Thymus (tissue), 11 donors: ENCODE results near the gene NAXD. TPM values are rescaled to one million over a fixed set of nuclear protein-coding genes. Genes with fewer than 3 reads are reported as not detected.

Experiments
- DNase-seq, 9 donors: peaks; one replicate each; pipeline ENCODE4 v3.0.0-alpha.2; 2013; ENCODE audit warnings: low spot score in 9 of 9, low read depth in 6 of 9, missing footprints in 1 of 9
- H3K27ac ChIP-seq, 2 donors: one replicate each; pipeline ENCODE4 v1.5.1; 2013; ENCODE audit warnings: control low read depth in 1 of 2, low read depth in 1 of 2, low read length in 1 of 2, mild to moderate bottlenecking in 1 of 2, moderate library complexity in 1 of 2
- H3K27me3 ChIP-seq, 2 donors: one replicate each; pipeline ENCODE4 v1.5.1; 2013; ENCODE audit warnings: low read length in 1 of 2; ENCODE audit not compliant: control insufficient read depth in 2 of 2, insufficient read depth in 1 of 2
- H3K36me3 ChIP-seq, 2 donors: one replicate each; pipeline ENCODE4 v1.5.1; 2013; ENCODE audit warnings: low read length in 1 of 2, mild to moderate bottlenecking in 1 of 2, moderate library complexity in 1 of 2; ENCODE audit not compliant: control insufficient read depth in 2 of 2, insufficient read depth in 2 of 2
- H3K4me1 ChIP-seq, 2 donors: one replicate each; pipeline ENCODE4 v1.5.1; 2013; ENCODE audit warnings: low read length in 2 of 2; ENCODE audit not compliant: control insufficient read depth in 2 of 2, insufficient read depth in 2 of 2
- H3K4me3 ChIP-seq, 2 donors: one replicate each; pipeline ENCODE4 v1.5.1; 2013; ENCODE audit warnings: low read length in 2 of 2, control low read depth in 1 of 2, mild to moderate bottlenecking in 1 of 2
- H3K9me3 ChIP-seq, 2 donors: one replicate each; pipeline ENCODE4 v1.5.1; 2013; ENCODE audit warnings: low read length in 1 of 2, mild to moderate bottlenecking in 1 of 2; ENCODE audit not compliant: control insufficient read depth in 2 of 2, insufficient read depth in 1 of 2
- WGBS: extraction: QIAGEN DNeasy Blood & Tissue Kit; methylation state at CpG from one replicate; pipeline ENCODE4 v1.1.7; 2013; 5-methylcytosine and 5-hydroxymethylcytosine counted together
- polyA plus RNA-seq: library from polyadenylated mRNA; stranded (reverse); fragments of 200-250 nt; gene quantifications from one replicate; pipeline ENCODE4 v1.2.3, GENCODE V29; 2013
- total RNA-seq: library from RNA; stranded (reverse); fragments of 120-200 nt; gene quantifications from one replicate; pipeline ENCODE4 v1.2.4, GENCODE V29; 2013
- donor health status: healthy.

The NAXD gene
- total and polyA plus RNA-seq, 2 donors = 15.8 to 50.4 TPM

DNA sequence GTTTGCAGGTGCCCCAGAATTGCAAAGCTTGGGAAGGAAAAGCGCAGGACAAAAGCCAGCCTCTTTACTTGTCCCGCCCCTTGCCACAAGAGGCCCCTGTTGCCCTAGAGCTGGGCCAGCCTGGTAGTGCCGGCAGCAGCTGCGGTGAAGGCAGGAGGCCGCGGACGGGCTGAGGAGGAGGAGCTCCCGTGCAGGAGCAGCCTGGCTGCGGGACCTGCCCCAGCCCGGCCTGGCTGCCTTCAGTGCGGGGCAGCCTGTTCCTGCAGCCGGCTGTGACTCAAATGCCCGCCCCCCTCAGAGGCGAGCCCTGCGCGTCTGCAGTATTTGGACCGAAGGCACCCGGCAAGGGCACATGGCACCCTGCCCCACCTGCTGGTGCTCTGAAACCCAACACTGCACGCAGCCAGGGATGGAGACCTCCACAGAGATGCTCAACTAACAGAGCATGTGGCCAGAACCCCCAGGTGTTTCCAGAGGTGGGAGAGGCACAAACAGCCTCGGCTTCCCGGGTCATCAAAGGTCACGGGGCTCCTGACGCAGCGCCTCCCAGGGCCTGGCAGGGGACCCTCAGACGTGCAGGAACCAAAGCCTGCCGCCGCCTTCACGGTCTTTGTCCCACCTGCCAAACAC is 29.7 kb downstream of the NAXD start:
- 60% methylated on average over 28 of the region's 28 CpGs for WGBS
- Histone ChIP-seq H3K27ac (no peak overlapping the region), H3K36me3 (peaks cover 47 to 55% of the 10 kb centered on the region in 2 donors), H3K4me1 (peaks cover 0 to 13% of the 10 kb centered on the region in 2 donors), H3K9me3 (peaks cover 0 to 7% of the 10 kb centered on the region in 2 donors), H3K27me3 (no peaks in the 10 kb centered on the region), H3K4me3 (no peak overlapping the region)
- DNase-seq = peak; percentile 19 to 70 (median 27)

DNA sequence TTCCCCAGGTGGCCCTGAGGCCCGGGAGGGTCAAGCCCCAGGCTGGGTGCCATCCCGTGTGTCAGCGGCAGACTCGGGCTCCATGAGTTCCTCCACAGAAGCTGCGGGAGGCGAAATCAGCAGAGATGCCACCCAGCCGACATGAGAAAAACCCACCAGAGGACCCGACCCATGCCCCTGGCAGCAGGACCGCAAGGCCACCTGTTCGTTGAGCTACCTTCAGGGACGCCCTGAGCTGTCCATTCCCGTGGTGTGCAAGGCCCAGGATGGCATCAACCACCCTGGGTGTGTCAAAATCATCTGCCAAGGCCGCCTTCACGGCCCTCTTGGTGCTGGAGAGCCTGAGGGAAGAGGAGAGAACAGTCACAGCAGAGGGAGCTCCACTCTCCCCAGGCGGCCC is 30.4 kb downstream of the NAXD start:
- H3K36me3 ChIP-seq = peaks cover 47 to 50% of the 10 kb centered on the region in 2 donors
- no peak overlapping the region for H3K4me3 ChIP-seq
- no peak for DNase-seq
- H3K9me3 ChIP-seq = peaks cover 0 to 7% of the 10 kb centered on the region in 2 donors
- H3K4me1 ChIP-seq = peaks cover 0 to 13% of the 10 kb centered on the region in 2 donors
- no peak overlapping the region for H3K27ac ChIP-seq
- no peaks in the 10 kb centered on the region for H3K27me3 ChIP-seq
- 96% methylated on average over 15 of the region's 15 CpGs for WGBS

DNA sequence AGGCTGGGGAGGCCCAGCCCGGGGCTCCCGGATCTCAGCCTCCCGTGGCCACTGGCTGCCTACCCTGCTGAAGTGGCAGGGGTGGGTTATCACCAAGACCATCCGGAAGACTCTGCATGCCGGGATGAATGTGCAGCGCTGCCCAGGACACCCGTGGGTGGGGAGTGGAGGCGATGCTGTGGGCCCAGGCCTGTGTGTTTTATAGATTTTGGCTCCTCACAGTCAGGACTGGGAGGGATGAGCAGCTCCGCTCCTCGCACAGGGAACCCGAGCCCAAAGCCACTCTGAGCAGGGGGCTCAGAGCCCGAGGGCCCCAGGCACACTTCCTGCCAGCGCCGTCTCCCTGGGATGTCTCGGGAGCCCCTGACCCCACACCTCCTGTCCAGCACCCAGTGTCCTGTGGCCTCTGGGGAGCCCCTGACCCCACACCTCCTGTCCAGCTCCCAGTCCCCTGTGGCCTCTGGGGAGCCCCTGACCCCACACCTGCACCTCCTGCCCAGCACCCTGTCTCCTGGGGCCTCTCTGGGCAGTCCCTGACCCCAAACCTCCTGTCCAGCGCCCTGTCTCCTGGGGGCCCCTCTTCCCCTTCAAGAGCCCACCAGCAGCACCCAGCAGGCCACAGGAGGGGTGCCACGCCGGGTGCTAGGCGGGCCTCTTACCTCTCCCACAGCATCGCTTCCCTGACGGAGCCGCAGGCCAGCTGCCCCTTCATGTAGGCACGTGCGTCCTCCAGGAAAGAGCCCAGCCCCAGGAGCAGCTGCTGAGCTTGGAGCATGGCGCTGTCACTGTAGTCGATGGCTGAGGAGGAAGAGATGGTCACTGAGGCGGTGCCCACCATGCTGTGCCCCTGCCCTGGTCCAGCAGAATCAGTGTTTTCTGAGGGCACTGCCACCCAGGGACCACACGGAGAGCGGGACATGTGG is 31.4 kb downstream of the NAXD start:
- peaks cover 44 to 46% of the 10 kb centered on the region in 2 donors for H3K36me3 ChIP-seq
- H3K4me3 ChIP-seq = no peak overlapping the region
- H3K27ac ChIP-seq = no peak overlapping the region
- 98% methylated on average over 29 of the region's 29 CpGs for WGBS
- H3K4me1 ChIP-seq = peaks cover 0 to 13% of the 10 kb centered on the region in 2 donors
- H3K27me3 ChIP-seq = no peaks in the 10 kb centered on the region
- DNase-seq = no peak
- H3K9me3 ChIP-seq = peaks cover 0 to 7% of the 10 kb centered on the region in 2 donors

DNA sequence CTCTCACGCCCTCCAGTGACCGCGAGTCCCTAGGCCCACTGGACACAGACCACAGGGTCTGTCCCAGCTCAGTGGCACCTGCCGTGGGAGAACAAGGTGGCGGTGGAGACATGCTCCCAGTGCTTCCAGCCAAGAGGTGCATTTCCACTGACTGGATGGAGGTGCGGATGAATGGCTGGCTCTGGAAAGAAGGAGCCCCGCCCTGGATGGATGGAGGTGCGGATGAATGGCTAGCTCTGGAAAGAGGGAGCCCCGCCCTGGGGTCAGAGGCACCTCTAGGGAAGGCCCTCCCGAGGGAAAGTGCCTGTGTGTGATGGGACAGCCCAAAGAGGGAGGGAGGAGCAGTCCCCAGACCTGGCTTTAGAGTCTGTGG is 32.0 kb downstream of the NAXD start:
- peaks cover 0 to 7% of the 10 kb centered on the region in 2 donors for H3K9me3 ChIP-seq
- H3K27ac ChIP-seq = no peak overlapping the region
- no peak overlapping the region for H3K4me3 ChIP-seq
- H3K4me1 ChIP-seq = peaks cover 0 to 11% of the 10 kb centered on the region in 2 donors
- no peaks in the 10 kb centered on the region for H3K27me3 ChIP-seq
- DNase-seq = no peak
- H3K36me3 ChIP-seq = peaks cover 42 to 43% of the 10 kb centered on the region in 2 donors
- WGBS = 93% methylated on average over 10 of the region's 10 CpGs

GRCh38 chr13:110648146-110648819 is 32.9 kb downstream of the NAXD start:
- Histone ChIP-seq H3K9me3 (peaks cover 0 to 7% of the 10 kb centered on the region in 2 donors), H3K27me3 (no peaks in the 10 kb centered on the region), H3K27ac (no peak overlapping the region), H3K4me3 (no peak overlapping the region), H3K4me1 (peaks cover 0 to 11% of the 10 kb centered on the region in 2 donors), H3K36me3 (peaks cover 34 to 38% of the 10 kb centered on the region in 2 donors)
- no peak for DNase-seq
- WGBS = 93% methylated on average over 16 of the region's 16 CpGs

DNA sequence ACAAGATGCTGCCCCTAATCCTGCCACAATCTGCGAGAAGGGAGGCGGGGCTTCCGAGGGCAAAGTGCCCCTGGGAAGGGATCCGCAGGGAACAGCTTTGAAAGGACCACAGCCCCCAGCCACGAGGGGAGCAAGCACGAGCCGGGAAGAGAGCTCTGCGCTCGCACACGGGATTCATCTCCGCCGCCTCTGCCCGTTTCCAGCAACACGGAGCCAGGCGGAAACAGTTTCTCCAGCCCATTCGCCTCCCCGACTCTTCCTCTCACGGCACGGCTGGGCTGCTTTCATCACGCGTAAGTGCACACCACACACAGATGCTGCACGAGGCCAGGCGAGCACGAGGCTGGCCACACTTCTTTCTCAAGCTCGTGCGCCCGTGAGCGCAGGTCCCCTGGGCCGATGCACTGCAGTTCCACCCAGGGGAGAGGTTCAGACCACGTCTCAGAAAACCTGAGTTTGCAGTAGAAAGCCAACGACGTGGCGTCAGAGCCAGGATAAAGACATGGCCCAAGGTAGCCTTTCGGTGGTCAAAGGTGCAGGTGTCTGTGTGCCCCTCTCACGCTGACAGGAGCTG is 33.6 kb downstream of the NAXD start:
- peaks cover 0 to 11% of the 10 kb centered on the region in 2 donors for H3K4me1 ChIP-seq
- 97% methylated on average over 35 of the region's 35 CpGs for WGBS
- DNase-seq = no peak
- H3K27me3 ChIP-seq = no peaks in the 10 kb centered on the region
- no peak overlapping the region for H3K27ac ChIP-seq
- peaks cover 0 to 7% of the 10 kb centered on the region in 2 donors for H3K9me3 ChIP-seq
- no peak overlapping the region for H3K4me3 ChIP-seq
- peaks cover 29 to 38% of the 10 kb centered on the region in 2 donors for H3K36me3 ChIP-seq

DNA sequence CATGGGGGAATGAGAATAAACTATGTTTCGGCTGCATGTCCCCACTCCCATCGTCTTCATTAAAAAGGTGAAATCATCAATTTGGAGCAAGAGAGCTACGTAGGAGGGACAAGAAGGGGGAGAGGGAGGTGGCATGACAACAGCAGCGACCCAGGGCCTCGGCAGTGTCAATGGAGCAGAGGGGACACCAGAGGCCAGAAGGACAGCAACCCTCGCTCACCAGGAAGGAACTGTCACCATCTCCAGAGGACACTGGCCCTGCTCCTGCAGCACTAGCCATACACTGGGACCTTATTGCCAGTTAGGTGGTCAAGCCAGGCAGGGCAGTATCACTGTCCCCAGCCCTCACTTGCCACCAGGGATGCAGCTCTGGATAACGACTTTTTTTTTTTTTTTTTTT is 34.2 kb downstream of the NAXD start:
- DNase-seq = no peak
- H3K4me3 ChIP-seq = no peak overlapping the region
- H3K36me3 ChIP-seq = peaks cover 23 to 38% of the 10 kb centered on the region in 2 donors
- H3K9me3 ChIP-seq = peaks cover 0 to 5% of the 10 kb centered on the region in 2 donors
- no peak overlapping the region for H3K27ac ChIP-seq
- no peaks in the 10 kb centered on the region for H3K27me3 ChIP-seq
- peaks cover 0 to 8% of the 10 kb centered on the region in 2 donors for H3K4me1 ChIP-seq
- 98% methylated on average over 7 of the region's 7 CpGs for WGBS

- no peak overlapping the region for H3K4me3 ChIP-seq
- no peaks in the 10 kb centered on the region for H3K9me3 ChIP-seq
- no peaks in the 10 kb centered on the region for H3K4me1 ChIP-seq
- WGBS = 97% methylated on average over 14 of the region's 14 CpGs
- peaks cover 26 to 40% of the 10 kb centered on the region in 2 donors for H3K36me3 ChIP-seq
- no peak for DNase-seq
- no peaks in the 10 kb centered on the region for H3K27me3 ChIP-seq
- no peak overlapping the region for H3K27ac ChIP-seq
These were observed 35.1 kb downstream of the NAXD start for GRCh38 chr13:110650436-110650835.
